DND-41 (cell line): ENCODE results near the gene SEMA4C.

Source experiments
- ATAC-seq: fragments of 200-7000 bp; cut with Tn5 transposase; 3 replicates; pipeline ENCODE4 v1.9.1; 2021; ENCODE audit warnings: low read depth; ENCODE audit not compliant: insufficient read depth
- DNase-seq: peaks from one replicate; pipeline ENCODE4 v3.0.0-alpha.2; 2020
- H2AFZ ChIP-seq: 2 replicates; pipeline ENCODE4 v1.6.0; 2012; ENCODE audit warnings: low read depth, low read length
- H3K27ac ChIP-seq: 2 replicates; pipeline ENCODE4 v1.5.1; 2012; ENCODE audit warnings: low read length, inconsistent platforms
- H3K27me3 ChIP-seq: fragments of 200-600 bp; sonication (generic); 2 replicates; pipeline ENCODE4 v1.6.0; 2012; ENCODE audit warnings: low read length, mild to moderate bottlenecking, inconsistent platforms; ENCODE audit not compliant: insufficient read depth, poor library complexity
- H3K36me3 ChIP-seq: 2 replicates; pipeline ENCODE4 v1.5.1; 2012; ENCODE audit warnings: low read length, inconsistent platforms; ENCODE audit not compliant: insufficient read depth
- H3K4me1 ChIP-seq: 2 replicates; pipeline ENCODE4 v1.5.1; 2012; ENCODE audit warnings: mild to moderate bottlenecking, low read length; ENCODE audit not compliant: insufficient read depth
- H3K4me2 ChIP-seq: 2 replicates; pipeline ENCODE4 v1.6.0; 2012; ENCODE audit warnings: mild to moderate bottlenecking, moderate library complexity, low read length, inconsistent platforms; ENCODE audit not compliant: insufficient read depth
- H3K4me3 ChIP-seq, 2 experiments: fragments of 200-600 bp in 1 of 2; shearing (Covaris generic) in 1 of 2; 2 replicates each; pipeline ENCODE4 v1.5.1; 2012 to 2016; ENCODE audit warnings: inconsistent platforms in 2 of 2, low read length in 2 of 2, mild to moderate bottlenecking in 2 of 2, low read depth in 1 of 2, moderate library complexity in 1 of 2
- H3K79me2 ChIP-seq: 2 replicates; pipeline ENCODE4 v1.6.0; 2012; ENCODE audit warnings: low read length, inconsistent platforms; ENCODE audit not compliant: insufficient read depth
- H3K9ac ChIP-seq: 2 replicates; pipeline ENCODE4 v1.6.0; 2012; ENCODE audit warnings: low read depth, mild to moderate bottlenecking, inconsistent platforms, low read length, moderate library complexity
- H3K9me3 ChIP-seq: 2 replicates; pipeline ENCODE4 v1.5.1; 2012; ENCODE audit warnings: low read length, moderate library complexity, mild to moderate bottlenecking, inconsistent platforms; ENCODE audit not compliant: insufficient read depth, severe bottlenecking
- H4K20me1 ChIP-seq: 2 replicates; pipeline ENCODE4 v1.6.0; 2012; ENCODE audit warnings: low read length; ENCODE audit not compliant: insufficient read depth
- CTCF ChIP-seq: IDR thresholded peaks from 2 replicates; pipeline ENCODE4 v1.5.1; 2012; ENCODE audit warnings: borderline replicate concordance, low read length, moderate library complexity, mild to moderate bottlenecking; ENCODE audit not compliant: poor library complexity, severe bottlenecking; ENCODE audit errors: extremely low read depth
- EZH2 ChIP-seq: IDR thresholded peaks from 3 replicates; pipeline ENCODE4 v1.6.1; 2012; ENCODE audit warnings: borderline replicate concordance, low read depth, mild to moderate bottlenecking, moderate library complexity, low read length, inconsistent platforms; ENCODE audit not compliant: severe bottlenecking

The SEMA4C gene

DNA sequence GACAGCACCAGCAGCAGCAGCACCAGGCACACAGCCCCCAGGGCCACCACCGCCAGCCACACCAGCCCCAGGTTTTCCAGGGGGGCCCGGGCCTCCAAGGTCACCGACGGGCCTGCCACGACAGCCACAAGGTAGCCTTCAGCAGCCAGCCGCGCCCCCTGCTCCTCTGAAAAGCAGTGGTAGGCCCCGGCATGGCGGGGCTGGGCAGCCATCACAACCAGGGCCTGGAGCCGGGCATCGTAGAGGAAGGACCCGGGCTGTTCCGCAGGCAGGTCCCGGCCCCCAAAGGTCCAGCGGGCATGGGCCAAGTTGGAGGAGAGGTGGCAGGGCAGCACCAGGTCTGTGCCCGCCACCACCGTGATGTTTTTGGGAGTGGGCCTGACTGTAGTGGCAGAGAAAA is 8.8 kb downstream of the SEMA4C start:
- Histone ChIP-seq H3K36me3 (no peaks in the 10 kb centered on the region; the same call in 1 of the 2 replicates), H4K20me1 (peaks cover 3% of the 10 kb centered on the region), H3K27me3 (no peaks in the 10 kb centered on the region), H3K4me1 (peaks cover 25% of the 10 kb centered on the region), H2AFZ (no peak overlapping the region), H3K79me2 (peaks cover 17% of the 10 kb centered on the region), H3K4me3 (no peak overlapping the region), H3K9me3 (no peaks in the 10 kb centered on the region), H3K4me2 (no peak overlapping the region), H3K27ac (no peak overlapping the region), H3K9ac (no peak overlapping the region)
- DNase-seq = no peak
- no peak for ATAC-seq
- TF ChIP-seq CTCF = no peak
- no peak for TF ChIP-seq EZH2

DNA sequence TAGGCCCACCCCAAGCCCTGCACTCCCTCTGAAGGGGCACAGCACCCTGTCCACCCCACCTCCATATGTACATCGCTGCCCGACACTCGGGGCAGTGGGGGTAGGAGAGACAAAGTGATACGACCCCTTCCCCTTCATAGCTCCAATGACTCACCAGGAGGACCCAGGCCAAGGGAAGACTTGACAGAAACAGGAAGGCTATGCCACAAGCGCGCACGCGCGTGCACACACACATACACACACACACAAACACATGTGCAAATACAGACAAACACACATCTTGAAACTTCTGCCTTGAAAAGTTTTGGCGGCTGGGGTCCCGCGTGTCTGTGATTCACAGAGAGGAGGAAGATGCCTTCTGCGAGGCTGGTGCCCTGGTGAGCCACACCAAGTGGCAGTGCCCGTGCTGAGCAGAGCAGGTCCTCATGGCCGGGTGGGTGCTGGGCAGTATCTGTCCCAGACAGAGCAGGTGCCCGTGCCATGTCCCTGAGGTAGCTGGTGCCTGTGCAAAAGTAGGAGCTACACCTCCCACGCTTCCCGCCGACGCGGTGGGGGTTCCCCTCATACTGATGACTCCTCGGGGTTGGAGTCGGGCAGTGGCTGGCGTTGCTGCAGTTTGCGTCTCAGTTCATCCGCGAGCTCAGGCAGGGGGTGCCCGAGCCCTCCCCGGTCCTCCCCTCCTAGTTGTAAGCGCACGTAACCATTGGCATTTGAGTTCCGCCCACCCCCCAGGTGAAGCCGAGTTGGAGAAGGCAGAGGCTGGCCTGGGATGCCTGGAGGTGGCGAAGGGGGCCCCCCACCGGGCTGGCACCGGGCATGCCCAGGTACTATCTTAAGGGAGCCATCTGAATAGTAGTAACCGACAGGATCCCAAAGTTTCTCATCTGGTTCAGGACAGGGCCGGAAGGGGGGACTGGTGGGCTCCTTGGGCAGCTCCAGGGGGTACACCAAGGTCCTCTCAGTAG is 9.5 kb downstream of the SEMA4C start:
- no peaks in the 10 kb centered on the region; the same call in 1 of the 2 replicates for H3K36me3 ChIP-seq
- no peak overlapping the region for H2AFZ ChIP-seq
- H3K79me2 ChIP-seq = peaks cover 24% of the 10 kb centered on the region
- no peak overlapping the region for H3K4me3 ChIP-seq
- no peaks in the 10 kb centered on the region for H3K27me3 ChIP-seq
- peak; percentile 33 for DNase-seq
- no peaks in the 10 kb centered on the region for H3K9me3 ChIP-seq
- no peak for ATAC-seq
- H3K27ac ChIP-seq = no peak overlapping the region
- peaks cover 3% of the 10 kb centered on the region for H4K20me1 ChIP-seq
- peaks cover 29% of the 10 kb centered on the region for H3K4me1 ChIP-seq
- H3K9ac ChIP-seq = no peak overlapping the region
- TF ChIP-seq EZH2 = no peak
- no peak for TF ChIP-seq CTCF
- H3K4me2 ChIP-seq = no peak overlapping the region

- no peak for TF ChIP-seq EZH2
- TF ChIP-seq CTCF = no peak
- no peaks in the 10 kb centered on the region; the same call in 1 of the 2 replicates for H3K36me3 ChIP-seq
- no peak overlapping the region for H3K9ac ChIP-seq
- H3K27ac ChIP-seq = no peak overlapping the region
- peaks cover 32% of the 10 kb centered on the region for H3K4me1 ChIP-seq
- H3K4me3 ChIP-seq = no peak overlapping the region
- no peak for ATAC-seq
- H4K20me1 ChIP-seq = peaks cover 3% of the 10 kb centered on the region
- H3K27me3 ChIP-seq = no peaks in the 10 kb centered on the region
- no peak overlapping the region for H2AFZ ChIP-seq
- DNase-seq = no peak
- no peaks in the 10 kb centered on the region for H3K9me3 ChIP-seq
- H3K4me2 ChIP-seq = no peak overlapping the region
- H3K79me2 ChIP-seq = peaks cover 30% of the 10 kb centered on the region
These were observed 10.2 kb downstream of the SEMA4C start for GRCh38 chr2:96859681-96860064.
